ENCODE results near the gene CNKSR3. TPM values are rescaled to one million over a fixed set of nuclear protein-coding genes. Genes with fewer than 3 reads are reported as not detected.

Gene CNKSR3
- total and polyA plus RNA-seq, 4 experiments from 2014 or later = not detected

- DNase-seq = no peak
- intact Hi-C loops (cut with micrococcal nuclease) = no loop called here
- H3K27me3 Mint-ChIP-seq = peaks cover 2 to 5% of the 10 kb centered on the region in 2 donors
- no peaks in the 10 kb centered on the region for H3K36me3 Mint-ChIP-seq
- no peaks in the 10 kb centered on the region for H3K4me1 ChIP-seq (ENCODE audit: insufficient read depth, low read length)
- no peak overlapping the region for H3K4me3 Mint-ChIP-seq
- H3K9me3 Mint-ChIP-seq = no peaks in the 10 kb centered on the region
- H3K27ac Mint-ChIP-seq = no peak overlapping the region
- ChIA-PET POLR2A (ENCODE audit: partially characterized antibody) (no interaction called here), CTCF (ENCODE audit: partially characterized antibody) (no interaction called here)
- no peak overlapping the region for H3K4me3 ChIP-seq (ENCODE audit: low read length in 2 of 2)
- H3K4me1 Mint-ChIP-seq = peaks cover 0 to 4% (median 1%) of the 10 kb centered on the region in 4 donors
- no peaks in the 10 kb centered on the region for H3K9me3 ChIP-seq (ENCODE audit: control insufficient read depth in 1 of 2, low read length in 2 of 2)
- no peaks in the 10 kb centered on the region for H3K36me3 ChIP-seq (ENCODE audit: insufficient read depth, low read length)
- H3K27ac ChIP-seq (ENCODE audit: low read depth, low read length) = no peak overlapping the region
- H3K27me3 ChIP-seq (ENCODE audit: insufficient read depth, low read length) = no peaks in the 10 kb centered on the region
Observed at GRCh38 chr6:154397491-154398195, 112.8 kb downstream of the CNKSR3 start.

- ChIA-PET POLR2A (ENCODE audit: partially characterized antibody) (no interaction called here), CTCF (ENCODE audit: partially characterized antibody) (no interaction called here)
- Mint-ChIP-seq H3K27me3 (peaks cover 2 to 4% of the 10 kb centered on the region in 2 donors), H3K4me1 (peaks cover 0 to 4% (median 1%) of the 10 kb centered on the region in 4 donors), H3K4me3 (no peak overlapping the region), H3K36me3 (no peaks in the 10 kb centered on the region), H3K27ac (no peak overlapping the region), H3K9me3 (peaks cover 0 to 3% (median 0%) of the 10 kb centered on the region in 8 donors)
- Histone ChIP-seq H3K27ac (ENCODE audit: low read depth, low read length) (no peak overlapping the region), H3K4me3 (ENCODE audit: low read length in 2 of 2) (no peak overlapping the region), H3K4me1 (ENCODE audit: insufficient read depth, low read length) (no peaks in the 10 kb centered on the region), H3K9me3 (ENCODE audit: control insufficient read depth in 1 of 2, low read length in 2 of 2) (no peaks in the 10 kb centered on the region), H3K27me3 (ENCODE audit: insufficient read depth, low read length) (no peaks in the 10 kb centered on the region), H3K36me3 (ENCODE audit: insufficient read depth, low read length) (no peaks in the 10 kb centered on the region)
- intact Hi-C loops (cut with micrococcal nuclease) = no loop called here
- DNase-seq = no peak
Observed at GRCh38 chr6:154395878-154396277, 114.6 kb downstream of the CNKSR3 start.

- no peak for DNase-seq
- ChIA-PET POLR2A (ENCODE audit: partially characterized antibody) (no interaction called here), CTCF (ENCODE audit: partially characterized antibody) (no interaction called here)
- H3K4me1 Mint-ChIP-seq = peaks cover 0 to 4% (median 1%) of the 10 kb centered on the region in 4 donors
- H3K27me3 Mint-ChIP-seq = peaks cover 2 to 4% of the 10 kb centered on the region in 2 donors
- H3K27me3 ChIP-seq (ENCODE audit: insufficient read depth, low read length) = no peaks in the 10 kb centered on the region
- H3K9me3 ChIP-seq (ENCODE audit: control insufficient read depth in 1 of 2, low read length in 2 of 2) = no peaks in the 10 kb centered on the region
- H3K36me3 ChIP-seq (ENCODE audit: insufficient read depth, low read length) = no peaks in the 10 kb centered on the region
- intact Hi-C loops (cut with micrococcal nuclease) = no loop called here
- no peak overlapping the region for H3K27ac ChIP-seq (ENCODE audit: low read depth, low read length)
- H3K27ac Mint-ChIP-seq = no peak overlapping the region
- no peaks in the 10 kb centered on the region for H3K4me1 ChIP-seq (ENCODE audit: insufficient read depth, low read length)
- no peaks in the 10 kb centered on the region for H3K36me3 Mint-ChIP-seq
- peaks cover 0 to 4% (median 0%) of the 10 kb centered on the region in 8 donors for H3K9me3 Mint-ChIP-seq
- no peak overlapping the region for H3K4me3 Mint-ChIP-seq
- no peak overlapping the region for H3K4me3 ChIP-seq (ENCODE audit: low read length in 2 of 2)
Observed at GRCh38 chr6:154395316-154395715, 115.2 kb downstream of the CNKSR3 start.

- Histone ChIP-seq H3K9me3 (ENCODE audit: control insufficient read depth in 1 of 2, low read length in 2 of 2) (no peaks in the 10 kb centered on the region), H3K4me3 (ENCODE audit: low read length in 2 of 2) (no peak overlapping the region), H3K27ac (ENCODE audit: low read depth, low read length) (no peak overlapping the region), H3K27me3 (ENCODE audit: insufficient read depth, low read length) (no peaks in the 10 kb centered on the region), H3K4me1 (ENCODE audit: insufficient read depth, low read length) (no peaks in the 10 kb centered on the region), H3K36me3 (ENCODE audit: insufficient read depth, low read length) (no peaks in the 10 kb centered on the region)
- Mint-ChIP-seq H3K4me3 (no peak overlapping the region), H3K4me1 (peaks cover 0 to 4% (median 1%) of the 10 kb centered on the region in 4 donors), H3K27me3 (peaks cover 2 to 4% of the 10 kb centered on the region in 2 donors), H3K36me3 (no peaks in the 10 kb centered on the region), H3K27ac (no peak overlapping the region), H3K9me3 (peaks cover 0 to 11% (median 1%) of the 10 kb centered on the region in 8 donors)
- intact Hi-C loops (cut with micrococcal nuclease) = no loop called here
- DNase-seq = no peak
- ChIA-PET CTCF (ENCODE audit: partially characterized antibody) (no interaction called here), POLR2A (ENCODE audit: partially characterized antibody) (no interaction called here)
Observed at GRCh38 chr6:154394571-154394970, 115.9 kb downstream of the CNKSR3 start.

GRCh38 chr6:154390034-154390433, 120.5 kb downstream of the CNKSR3 start:
- no peaks in the 10 kb centered on the region for H3K36me3 ChIP-seq (ENCODE audit: insufficient read depth, low read length)
- H3K9me3 Mint-ChIP-seq = peaks cover 0 to 17% (median 10%) of the 10 kb centered on the region in 8 donors
- H3K36me3 Mint-ChIP-seq = no peaks in the 10 kb centered on the region
- CTCF ChIA-PET (ENCODE audit: partially characterized antibody) = no interaction called here
- H3K4me1 ChIP-seq (ENCODE audit: insufficient read depth, low read length) = no peaks in the 10 kb centered on the region
- no peaks in the 10 kb centered on the region for H3K9me3 ChIP-seq (ENCODE audit: control insufficient read depth in 1 of 2, low read length in 2 of 2)
- POLR2A ChIA-PET (ENCODE audit: partially characterized antibody) = no interaction called here
- intact Hi-C loops (cut with micrococcal nuclease) = no loop called here
- H3K4me1 Mint-ChIP-seq = peaks cover 0 to 4% (median 1%) of the 10 kb centered on the region in 4 donors
- H3K27ac Mint-ChIP-seq = peak overlapping the region in 1 of 7 donors; percentile 66
- no peak overlapping the region for H3K4me3 Mint-ChIP-seq
- peaks cover 15 to 23% of the 10 kb centered on the region in 2 donors for H3K27me3 Mint-ChIP-seq
- no peak overlapping the region for H3K4me3 ChIP-seq (ENCODE audit: low read length in 2 of 2)
- H3K27me3 ChIP-seq (ENCODE audit: insufficient read depth, low read length) = no peaks in the 10 kb centered on the region
- no peak for DNase-seq
- H3K27ac ChIP-seq (ENCODE audit: low read depth, low read length) = no peak overlapping the region

GRCh38 chr6:154388803-154389202, 121.7 kb downstream of the CNKSR3 start:
- Histone ChIP-seq H3K4me1 (ENCODE audit: insufficient read depth, low read length) (no peaks in the 10 kb centered on the region), H3K27me3 (ENCODE audit: insufficient read depth, low read length) (no peaks in the 10 kb centered on the region), H3K9me3 (ENCODE audit: control insufficient read depth in 1 of 2, low read length in 2 of 2) (no peaks in the 10 kb centered on the region), H3K4me3 (ENCODE audit: low read length in 2 of 2) (no peak overlapping the region), H3K27ac (ENCODE audit: low read depth, low read length) (no peak overlapping the region), H3K36me3 (ENCODE audit: insufficient read depth, low read length) (no peaks in the 10 kb centered on the region)
- no peak for DNase-seq
- peaks cover 0 to 17% (median 11%) of the 10 kb centered on the region in 8 donors for H3K9me3 Mint-ChIP-seq
- ChIA-PET POLR2A (ENCODE audit: partially characterized antibody) (no interaction called here), CTCF (ENCODE audit: partially characterized antibody) (no interaction called here)
- H3K4me1 Mint-ChIP-seq = no peaks in the 10 kb centered on the region
- peaks cover 18 to 22% of the 10 kb centered on the region in 2 donors for H3K27me3 Mint-ChIP-seq
- H3K4me3 Mint-ChIP-seq = peak overlapping the region in 1 of 8 donors; percentile 43
- no peak overlapping the region for H3K27ac Mint-ChIP-seq
- H3K36me3 Mint-ChIP-seq = no peaks in the 10 kb centered on the region
- intact Hi-C loops (cut with micrococcal nuclease) = no loop called here

- no peak for DNase-seq
- Histone ChIP-seq H3K4me3 (ENCODE audit: low read length in 2 of 2) (no peak overlapping the region), H3K9me3 (ENCODE audit: control insufficient read depth in 1 of 2, low read length in 2 of 2) (no peaks in the 10 kb centered on the region), H3K27me3 (ENCODE audit: insufficient read depth, low read length) (no peaks in the 10 kb centered on the region), H3K36me3 (ENCODE audit: insufficient read depth, low read length) (no peaks in the 10 kb centered on the region), H3K27ac (ENCODE audit: low read depth, low read length) (no peak overlapping the region), H3K4me1 (ENCODE audit: insufficient read depth, low read length) (no peaks in the 10 kb centered on the region)
- H3K9me3 Mint-ChIP-seq = peaks cover 0 to 26% (median 13%) of the 10 kb centered on the region in 8 donors
- no peaks in the 10 kb centered on the region for H3K36me3 Mint-ChIP-seq
- ChIA-PET POLR2A (ENCODE audit: partially characterized antibody) (no interaction called here), CTCF (ENCODE audit: partially characterized antibody) (no interaction called here)
- intact Hi-C loops (cut with micrococcal nuclease) = no loop called here
- H3K4me3 Mint-ChIP-seq = no peak overlapping the region
- no peaks in the 10 kb centered on the region for H3K4me1 Mint-ChIP-seq
- peaks cover 14 to 22% of the 10 kb centered on the region in 2 donors for H3K27me3 Mint-ChIP-seq
- no peak overlapping the region for H3K27ac Mint-ChIP-seq
Observed at GRCh38 chr6:154386848-154387717, 123.4 kb downstream of the CNKSR3 start.
